HG02623 (cell line): Measurements from ENCODE around the gene GMNN.

Experiments used
- ATAC-seq: cut with Tn5 transposase; IDR thresholded peaks from one replicate; pipeline ENCODE4 v1.9.1; 2021; ENCODE audit warnings: moderate library complexity; ENCODE audit not compliant: unreplicated experiment

The GMNN gene

GRCh38 chr6:24802271-24803059 lies 27.7 kb downstream of the GMNN start:
- ATAC-seq, result no peak

GRCh38 chr6:24807584-24807983 lies 32.8 kb downstream of the GMNN start:
- ATAC-seq, result no peak

- no peak for ATAC-seq
Observed at GRCh38 chr6:24809728-24810127, 35.0 kb downstream of the GMNN start.

- no peak for ATAC-seq
Observed at GRCh38 chr6:24818346-24818745, 43.6 kb downstream of the GMNN start.

- no peak for ATAC-seq
Observed at GRCh38 chr6:24821860-24822444, 47.2 kb downstream of the GMNN start.

- ATAC-seq, result no peak
Observed at GRCh38 chr6:24822696-24823095, 48.0 kb downstream of the GMNN start.

GRCh38 chr6:24823185-24823584 lies 48.4 kb downstream of the GMNN start:
- no peak for ATAC-seq

- ATAC-seq, result no peak
Observed at GRCh38 chr6:24824142-24824938, 49.6 kb downstream of the GMNN start.

GRCh38 chr6:24825130-24825630 lies 50.4 kb downstream of the GMNN start:
- no peak for ATAC-seq

GRCh38 chr6:24827162-24827561 lies 52.4 kb downstream of the GMNN start:
- no peak for ATAC-seq

GRCh38 chr6:24827970-24828369 lies 53.2 kb downstream of the GMNN start:
- ATAC-seq, result no peak

GRCh38 chr6:24829657-24830056 lies 54.9 kb downstream of the GMNN start:
- no peak for ATAC-seq

GRCh38 chr6:24831771-24832716 lies 57.3 kb downstream of the GMNN start:
- ATAC-seq, result no peak

GRCh38 chr6:24832794-24833193 lies 58.1 kb downstream of the GMNN start:
- ATAC-seq, result no peak

GRCh38 chr6:24833711-24834386 lies 59.1 kb downstream of the GMNN start:
- ATAC-seq, result no peak
